ENCODE results near the gene BACH2. TPM values are rescaled to one million over a fixed set of nuclear protein-coding genes. Genes with fewer than 3 reads are reported as not detected.

The BACH2 gene
- total RNA-seq, 1 donor from 2014 or later: 90.4 TPM

GRCh38 chr6:90194371-90194841, 102.2 kb downstream of the BACH2 start:
- no peak for TF ChIP-seq CTCF (IDR thresholded peaks at IDR 0.05)
- H3K36me3 Mint-ChIP-seq (ENCODE audit: low read depth): peaks cover 48% of the 10 kb centered on the region
- intact Hi-C loops (cut with micrococcal nuclease): no loop called here
- peak overlapping the region; percentile 4 for H3K4me3 Mint-ChIP-seq
- ATAC-seq (ENCODE audit: low read depth) (no peak), DNase-seq (no peak)
- peak overlapping the region; percentile 63 for H3K27ac Mint-ChIP-seq
- ChIA-PET POLR2A (interaction anchor here (0.6 to 1.3 kb wide), 7 partner anchors 10 to 187 kb away, joined by 3 to 8 read pairs (median 3); no protein-coding TSS in a partner anchor), CTCF (interaction anchor here (0.7 kb wide), 1 partner anchor 16 kb away, joined by 3 read pairs; no protein-coding TSS in a partner anchor)
- no peaks in the 10 kb centered on the region for H3K27me3 Mint-ChIP-seq
- H3K9me3 Mint-ChIP-seq: peaks cover 6% of the 10 kb centered on the region
- peaks cover 86% of the 10 kb centered on the region for H3K4me1 Mint-ChIP-seq

- H3K9me3 Mint-ChIP-seq: peaks cover 4% of the 10 kb centered on the region
- ChIA-PET CTCF (no interaction called here), POLR2A (no interaction called here)
- H3K4me3 Mint-ChIP-seq: no peak overlapping the region
- ATAC-seq (ENCODE audit: low read depth): no peak
- H3K27ac Mint-ChIP-seq: peak overlapping the region; percentile 78
- TF ChIP-seq CTCF (IDR thresholded peaks at IDR 0.05): no peak
- H3K27me3 Mint-ChIP-seq: no peaks in the 10 kb centered on the region
- peaks cover 40% of the 10 kb centered on the region for H3K36me3 Mint-ChIP-seq (ENCODE audit: low read depth)
- intact Hi-C loops (cut with micrococcal nuclease): no loop called here
- DNase-seq: no peak
- peaks cover 84% of the 10 kb centered on the region for H3K4me1 Mint-ChIP-seq
Measured at GRCh38 chr6:90193359-90193758, 103.3 kb downstream of the BACH2 start.

DNA sequence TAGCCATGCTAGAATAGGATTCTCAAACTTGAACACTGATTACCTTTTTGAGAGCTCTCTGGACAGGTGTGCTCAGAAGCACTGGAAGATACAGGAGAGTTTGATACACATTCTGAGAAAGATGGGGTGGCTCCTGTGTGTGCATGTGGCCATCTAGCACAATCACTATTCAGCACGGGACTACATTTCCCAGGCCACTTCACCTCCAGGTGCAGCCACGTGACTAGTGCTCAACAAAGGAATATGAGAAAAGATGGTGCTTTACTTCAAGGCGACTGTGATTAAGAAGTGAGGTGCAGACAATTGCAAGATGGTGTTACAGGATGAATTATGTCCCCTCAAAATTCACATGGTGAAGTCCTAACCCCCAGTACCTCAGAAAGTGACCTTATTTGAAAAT, 103.8 kb downstream of the BACH2 start:
- peaks cover 81% of the 10 kb centered on the region for H3K4me1 Mint-ChIP-seq
- POLR2A ChIA-PET: no interaction called here
- no peak for ATAC-seq (ENCODE audit: low read depth)
- H3K27me3 Mint-ChIP-seq: no peaks in the 10 kb centered on the region
- H3K36me3 Mint-ChIP-seq (ENCODE audit: low read depth): peaks cover 35% of the 10 kb centered on the region
- intact Hi-C loops (cut with micrococcal nuclease): no loop called here
- H3K4me3 Mint-ChIP-seq: no peak overlapping the region
- no peaks in the 10 kb centered on the region for H3K9me3 Mint-ChIP-seq
- CTCF ChIA-PET: no interaction called here
- DNase-seq: no peak
- peak overlapping the region; percentile 78 for H3K27ac Mint-ChIP-seq
- TF ChIP-seq CTCF (IDR thresholded peaks at IDR 0.05): no peak

DNA sequence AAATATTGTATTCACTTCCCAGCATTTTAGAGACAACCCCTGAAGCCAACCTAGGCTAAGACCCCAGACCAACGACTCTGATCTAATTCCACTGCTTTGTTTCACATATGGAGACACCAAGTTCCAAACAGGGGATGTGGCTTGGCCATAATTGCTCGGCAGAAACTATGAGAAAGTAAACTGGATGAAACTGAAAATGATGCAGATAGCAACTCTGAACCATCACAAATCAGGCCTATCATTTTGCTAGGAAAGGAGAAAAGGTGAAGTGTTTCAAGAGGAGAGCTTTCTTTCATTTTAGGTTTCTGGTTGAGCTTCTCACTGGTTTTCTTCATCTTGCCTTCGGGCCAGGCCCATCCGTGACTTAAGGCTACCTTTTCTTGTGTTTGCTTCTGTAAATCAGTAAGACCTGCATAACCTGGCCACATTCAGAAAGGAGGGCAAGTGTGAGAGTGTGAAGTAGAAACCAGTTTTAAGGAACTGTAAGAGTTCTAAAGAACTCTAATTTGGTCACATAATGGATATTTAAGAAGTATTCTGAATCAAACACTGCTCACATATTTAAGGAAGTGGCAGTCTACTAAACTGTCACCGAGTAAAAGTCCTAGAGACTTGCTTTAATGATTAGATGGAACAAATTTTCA, 105.8 kb downstream of the BACH2 start:
- H3K36me3 Mint-ChIP-seq (ENCODE audit: low read depth): peaks cover 25% of the 10 kb centered on the region
- H3K4me3 Mint-ChIP-seq: peak overlapping the region; percentile 36
- ChIA-PET POLR2A (interaction anchor here (0.6 to 1.4 kb wide), 7 partner anchors 13 to 1110 kb away, joined by 3 to 6 read pairs (median 4); partner anchors contain the start of gene PNRC1), CTCF (interaction anchor here (1.3 kb wide), 1 partner anchor 25 kb away, joined by 5 read pairs; no protein-coding TSS in a partner anchor)
- peak; percentile 33 for ATAC-seq (ENCODE audit: low read depth)
- H3K9me3 Mint-ChIP-seq: no peaks in the 10 kb centered on the region
- peak overlapping the region; percentile 91 for H3K27ac Mint-ChIP-seq
- intact Hi-C loops (cut with micrococcal nuclease): loop anchor here (1.0 kb wide), 1 partner anchor 8 kb away; no protein-coding TSS in a partner anchor
- DNase-seq: no peak
- no peak for TF ChIP-seq CTCF (IDR thresholded peaks at IDR 0.05)
- no peaks in the 10 kb centered on the region for H3K27me3 Mint-ChIP-seq
- peaks cover 90% of the 10 kb centered on the region for H3K4me1 Mint-ChIP-seq

DNA sequence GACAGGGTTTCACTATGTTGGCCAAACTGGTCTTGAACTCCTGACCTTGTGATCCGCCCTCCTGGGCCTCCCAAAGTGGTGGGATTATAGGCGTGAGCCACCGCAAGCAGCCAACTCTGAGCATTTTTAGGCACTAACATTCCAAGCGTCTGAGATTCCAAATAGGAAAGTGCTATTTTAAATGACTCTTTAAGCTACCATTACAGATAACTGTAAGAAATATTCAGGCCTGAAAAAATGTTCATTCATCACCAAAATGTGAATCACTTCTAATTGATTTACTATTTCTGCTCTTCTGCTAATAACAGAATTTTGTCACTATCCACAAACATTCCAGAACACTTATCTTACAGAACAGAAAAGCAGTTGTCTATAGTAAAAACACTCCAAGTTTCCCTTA, 106.5 kb downstream of the BACH2 start:
- H3K36me3 Mint-ChIP-seq (ENCODE audit: low read depth): peaks cover 19% of the 10 kb centered on the region
- TF ChIP-seq CTCF (IDR thresholded peaks at IDR 0.05): no peak
- ChIA-PET POLR2A (interaction anchor here (0.6 to 1.4 kb wide), 9 partner anchors 12 to 230 kb away, joined by 3 to 5 read pairs (median 4); no protein-coding TSS in a partner anchor), CTCF (interaction anchor here (1.3 kb wide), 1 partner anchor 26 kb away, joined by 5 read pairs; no protein-coding TSS in a partner anchor)
- ATAC-seq (ENCODE audit: low read depth) (no peak), DNase-seq (no peak)
- H3K4me1 Mint-ChIP-seq: peaks cover 87% of the 10 kb centered on the region
- intact Hi-C loops (cut with micrococcal nuclease): no loop called here
- H3K9me3 Mint-ChIP-seq: no peaks in the 10 kb centered on the region
- no peak overlapping the region for H3K4me3 Mint-ChIP-seq
- H3K27ac Mint-ChIP-seq: peak overlapping the region; percentile 91
- no peaks in the 10 kb centered on the region for H3K27me3 Mint-ChIP-seq
